GM12892 (cell line): ENCODE results near the gene GBE1.

Experiments
- POLR2A ChIP-seq: IDR thresholded peaks from 2 replicates; pipeline ENCODE4 v1.6.1; 2011; ENCODE audit warnings: low read depth, low read length, control low read depth
- POLR2AphosphoS5 ChIP-seq: IDR thresholded peaks from 2 replicates; pipeline ENCODE4 v1.6.1; 2011; ENCODE audit warnings: low read depth, low read length, control low read depth
- TAF1 ChIP-seq: IDR thresholded peaks from 2 replicates; pipeline ENCODE4 v1.6.1; 2011; ENCODE audit warnings: low read depth, mild to moderate bottlenecking, control low read depth, low read length, borderline replicate concordance

GRCh38 chr3:81465510-81466200 lies 295.8 kb downstream of the GBE1 start:
- no peak for TF ChIP-seq POLR2AphosphoS5
- TF ChIP-seq POLR2A, result no peak
- no peak for TF ChIP-seq TAF1
